Ascending aorta (tissue), 2 donors: ENCODE results near the gene PLCH2. TPM values are rescaled to one million over a fixed set of nuclear protein-coding genes. Genes with fewer than 3 reads are reported as not detected.

ENCODE experiments used
- DNase-seq, 2 donors: peaks; one replicate each; pipeline ENCODE4 v3.0.0-alpha.2; 2019; ENCODE audit warnings: low spot score in 2 of 2
- H3K27ac ChIP-seq, 2 donors: fragments of 200-600 bp; sonication (generic); one replicate each; pipeline ENCODE4 v1.5.1; 2016 to 2017; ENCODE audit warnings: mild to moderate bottlenecking in 1 of 2
- H3K27me3 ChIP-seq: fragments of 200-600 bp; sonication (generic); one replicate; pipeline ENCODE4 v1.5.1; 2017
- H3K36me3 ChIP-seq, 2 donors: fragments of 200-600 bp; sonication (generic); one replicate each; pipeline ENCODE4 v1.5.1; 2016
- H3K4me1 ChIP-seq, 2 donors: fragments of 200-600 bp; sonication (generic); one replicate each; pipeline ENCODE4 v1.5.1; 2016 to 2017; ENCODE audit warnings: mild to moderate bottlenecking in 1 of 2
- H3K4me3 ChIP-seq, 2 donors: fragments of 200-600 bp; sonication (generic); one replicate each; pipeline ENCODE4 v1.5.1; 2016 to 2017; ENCODE audit warnings: mild to moderate bottlenecking in 1 of 2
- H3K9me3 ChIP-seq, 2 donors: fragments of 200-600 bp; sonication (generic); one replicate each; pipeline ENCODE4 v1.5.1; 2016
- intact Hi-C: fragments of 100-400 bp; cut with DNase I; formaldehyde crosslinking; loops from one replicate; pipeline ENCODE4 v1.15.1; 2023
- total RNA-seq: library from RNA; depleted of rRNA; stranded (reverse); fragments of >200 nt; gene quantifications from one replicate; pipeline ENCODE4 v1.1.0, GENCODE V29; 2016
- TF ChIP-seq, protein P1 (sequence below), 3 experiments: fragments of 200-600 bp in 2 of 3; fragments of 450-650 bp in 1 of 3; sonication (generic) in 2 of 3; IDR thresholded peaks; one replicate each; pipeline ENCODE4 v1.5.1; 2016 to 2019; ENCODE audit warnings: antibody characterized with exemption in 3 of 3, mild to moderate bottlenecking in 1 of 3, moderate library complexity in 1 of 3

Gene PLCH2
- total RNA-seq, 1 donor from 2014 or later, result not detected

DNA sequence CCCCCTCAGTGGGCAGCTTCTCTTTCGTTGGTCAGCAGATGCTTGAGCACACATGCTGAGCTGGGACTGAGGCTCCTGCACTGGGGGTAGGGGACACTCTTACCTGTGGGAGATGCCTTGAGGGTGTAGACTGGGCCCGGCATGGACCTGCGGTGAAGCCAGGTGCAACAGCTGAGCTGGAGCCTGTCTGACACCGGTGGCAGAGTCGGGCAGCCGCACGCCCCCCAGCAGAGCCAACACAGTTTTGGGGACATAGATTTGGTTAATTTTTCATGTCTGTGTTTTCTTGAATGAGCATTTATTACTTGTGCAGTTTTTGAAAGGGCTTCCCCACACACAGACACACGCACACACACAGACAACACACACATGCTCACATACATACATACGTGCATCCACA is 59.9 kb downstream of the PLCH2 start:
- Histone ChIP-seq H3K4me3 (no peak overlapping the region), H3K9me3 (no peaks in the 10 kb centered on the region), H3K36me3 (no peaks in the 10 kb centered on the region), H3K27ac (no peak overlapping the region), H3K27me3 (peaks cover 3% of the 10 kb centered on the region), H3K4me1 (peaks cover 3 to 15% of the 10 kb centered on the region in 2 donors)
- DNase-seq, result no peak
- TF ChIP-seq, protein P1, sequence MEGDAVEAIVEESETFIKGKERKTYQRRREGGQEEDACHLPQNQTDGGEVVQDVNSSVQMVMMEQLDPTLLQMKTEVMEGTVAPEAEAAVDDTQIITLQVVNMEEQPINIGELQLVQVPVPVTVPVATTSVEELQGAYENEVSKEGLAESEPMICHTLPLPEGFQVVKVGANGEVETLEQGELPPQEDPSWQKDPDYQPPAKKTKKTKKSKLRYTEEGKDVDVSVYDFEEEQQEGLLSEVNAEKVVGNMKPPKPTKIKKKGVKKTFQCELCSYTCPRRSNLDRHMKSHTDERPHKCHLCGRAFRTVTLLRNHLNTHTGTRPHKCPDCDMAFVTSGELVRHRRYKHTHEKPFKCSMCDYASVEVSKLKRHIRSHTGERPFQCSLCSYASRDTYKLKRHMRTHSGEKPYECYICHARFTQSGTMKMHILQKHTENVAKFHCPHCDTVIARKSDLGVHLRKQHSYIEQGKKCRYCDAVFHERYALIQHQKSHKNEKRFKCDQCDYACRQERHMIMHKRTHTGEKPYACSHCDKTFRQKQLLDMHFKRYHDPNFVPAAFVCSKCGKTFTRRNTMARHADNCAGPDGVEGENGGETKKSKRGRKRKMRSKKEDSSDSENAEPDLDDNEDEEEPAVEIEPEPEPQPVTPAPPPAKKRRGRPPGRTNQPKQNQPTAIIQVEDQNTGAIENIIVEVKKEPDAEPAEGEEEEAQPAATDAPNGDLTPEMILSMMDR (IDR thresholded peaks at IDR 0.05), result no peak
- intact Hi-C loops, result no loop called here

DNA sequence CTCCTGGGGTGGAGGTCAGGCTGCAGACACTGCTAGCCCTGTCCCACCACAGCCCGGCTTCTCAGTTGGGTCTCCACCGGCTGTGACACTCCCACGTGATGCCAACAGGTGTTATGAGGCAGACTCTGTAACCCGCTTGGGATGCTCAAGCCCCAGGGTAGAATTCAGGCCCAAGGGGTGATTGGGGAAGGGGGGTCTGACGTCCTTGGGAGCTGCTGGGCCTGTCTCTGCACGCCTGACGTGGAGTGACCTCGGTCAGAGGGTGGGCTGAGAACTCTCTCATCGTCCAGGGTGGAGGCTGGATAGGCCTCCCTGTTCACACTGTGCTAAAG is 61.7 kb downstream of the PLCH2 start:
- Histone ChIP-seq H3K27me3 (peaks cover 3% of the 10 kb centered on the region), H3K36me3 (no peaks in the 10 kb centered on the region), H3K4me1 (peaks cover 0 to 3% of the 10 kb centered on the region in 2 donors), H3K4me3 (no peak overlapping the region), H3K27ac (no peak overlapping the region), H3K9me3 (no peaks in the 10 kb centered on the region)
- TF ChIP-seq, protein P1 (IDR thresholded peaks at IDR 0.05), result no peak
- no peak for DNase-seq
- intact Hi-C loops, result no loop called here

DNA sequence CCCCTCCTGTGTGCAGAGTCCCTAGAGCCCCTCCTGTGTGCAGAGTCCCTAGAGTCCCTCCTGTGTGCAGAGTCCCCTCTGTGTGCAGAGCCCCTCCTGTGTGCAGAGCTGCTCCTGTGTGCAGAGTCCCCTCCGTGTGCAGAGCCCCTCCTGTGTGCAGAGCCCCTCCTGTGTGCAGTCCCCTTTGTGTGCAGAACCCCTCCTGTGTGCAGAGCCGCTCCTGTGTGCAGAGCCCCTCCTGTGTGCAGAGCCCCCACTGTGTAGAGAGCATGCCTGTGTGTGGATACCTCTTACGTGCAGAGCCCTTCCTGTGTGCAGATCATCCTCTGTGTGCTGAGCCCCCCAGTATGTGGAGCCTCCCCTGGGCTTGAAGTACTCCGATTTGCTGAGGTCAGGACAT is 62.3 kb downstream of the PLCH2 start:
- Histone ChIP-seq H3K27me3 (peaks cover 3% of the 10 kb centered on the region), H3K9me3 (no peaks in the 10 kb centered on the region), H3K36me3 (no peaks in the 10 kb centered on the region), H3K4me3 (no peak overlapping the region), H3K27ac (no peak overlapping the region), H3K4me1 (peaks cover 0 to 3% of the 10 kb centered on the region in 2 donors)
- intact Hi-C loops, result no loop called here
- TF ChIP-seq, protein P1 (IDR thresholded peaks at IDR 0.05), result no peak
- no peak for DNase-seq

DNA sequence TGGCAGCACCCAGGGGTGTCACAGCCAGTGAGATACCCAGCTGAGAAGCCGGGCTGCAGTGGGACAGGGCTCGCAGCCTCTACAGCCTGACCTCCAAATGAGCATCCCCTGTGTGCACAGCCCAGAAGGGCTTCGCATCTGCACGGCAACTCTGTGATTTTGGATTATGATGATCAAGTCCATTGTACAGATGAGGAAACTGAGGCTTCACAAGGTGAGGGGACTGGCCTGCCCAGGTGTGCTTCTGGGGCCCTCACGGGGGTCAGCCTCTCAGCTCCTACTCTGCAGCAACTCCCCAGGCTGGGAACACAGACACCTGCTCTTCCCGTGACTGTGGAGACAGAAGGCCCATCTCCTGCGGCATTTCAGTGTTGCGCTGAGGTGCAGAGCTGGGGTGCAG is 62.8 kb downstream of the PLCH2 start:
- TF ChIP-seq, protein P1 (IDR thresholded peaks at IDR 0.05), result no peak
- peaks cover 3% of the 10 kb centered on the region for H3K27me3 ChIP-seq
- DNase-seq, result no peak
- peaks cover 0 to 5% of the 10 kb centered on the region in 2 donors for H3K4me1 ChIP-seq
- H3K27ac ChIP-seq, result no peak overlapping the region
- intact Hi-C loops, result no loop called here
- no peaks in the 10 kb centered on the region for H3K36me3 ChIP-seq
- no peak overlapping the region for H3K4me3 ChIP-seq
- no peaks in the 10 kb centered on the region for H3K9me3 ChIP-seq

DNA sequence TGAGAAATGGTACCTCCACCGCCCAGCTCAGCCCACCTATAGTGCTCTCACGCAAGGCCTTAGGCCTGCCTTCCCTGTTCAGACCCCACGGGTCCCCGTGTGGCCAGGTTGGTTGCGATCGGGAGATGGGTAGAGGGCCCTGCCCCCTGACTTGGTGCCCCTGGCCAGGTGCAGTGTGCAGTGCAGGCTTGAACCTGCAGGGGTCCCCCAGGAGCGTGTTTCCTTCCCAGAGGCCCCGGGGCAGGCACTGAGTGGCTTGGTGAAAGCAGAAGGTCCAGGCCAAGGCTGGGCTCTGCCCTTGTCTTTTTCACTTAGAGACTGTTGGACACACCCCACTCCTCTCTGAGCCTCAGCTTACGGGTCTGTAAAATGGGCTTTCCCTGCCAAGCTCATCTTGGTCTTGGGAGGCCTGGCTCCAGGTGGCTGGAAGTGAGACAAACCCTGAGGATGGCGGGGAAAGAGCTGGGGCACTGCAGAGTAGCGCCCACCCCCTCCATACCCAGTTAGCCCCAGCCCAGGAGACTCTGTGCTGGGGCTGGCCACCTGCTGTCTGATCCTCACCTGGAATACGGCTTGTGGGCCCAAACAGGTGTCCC is 63.3 kb downstream of the PLCH2 start:
- Histone ChIP-seq H3K4me1 (peaks cover 0 to 8% of the 10 kb centered on the region in 2 donors), H3K27ac (no peak overlapping the region), H3K36me3 (no peaks in the 10 kb centered on the region), H3K9me3 (no peaks in the 10 kb centered on the region), H3K27me3 (peaks cover 3% of the 10 kb centered on the region), H3K4me3 (no peak overlapping the region)
- TF ChIP-seq, protein P1 (IDR thresholded peaks at IDR 0.05), result no peak
- no peak for DNase-seq
- intact Hi-C loops, result no loop called here
